Measurements from ENCODE around the gene OR6C6.
"Not testable (repeated sequence)": the region's sequence is repeated elsewhere in the genome, so short reads cannot be mapped to it uniquely, and the experiment has no call there.

The OR6C6 gene

GRCh38 chr12:55296469-55296868 lies at the start of gene OR6C6:
TSS of gene OR6C6 (minus strand) at chr12:55296569. CDS start at chr12:55295232, 1,337 bp downstream.
- H3K36me3 Mint-ChIP-seq (ENCODE audit: low read depth) = no peaks in the 10 kb centered on the region
- H3K4me3 Mint-ChIP-seq = no peak within 1 kb of the TSS
- peaks cover 19% of the 10 kb centered on the region for H3K27me3 Mint-ChIP-seq
- H3K9me3 Mint-ChIP-seq = peaks cover 4% of the 10 kb centered on the region
- H3K4me1 Mint-ChIP-seq (ENCODE audit: low read depth) = no peaks in the 10 kb centered on the region
- H3K27ac Mint-ChIP-seq = no peak within 1 kb of the TSS

DNA sequence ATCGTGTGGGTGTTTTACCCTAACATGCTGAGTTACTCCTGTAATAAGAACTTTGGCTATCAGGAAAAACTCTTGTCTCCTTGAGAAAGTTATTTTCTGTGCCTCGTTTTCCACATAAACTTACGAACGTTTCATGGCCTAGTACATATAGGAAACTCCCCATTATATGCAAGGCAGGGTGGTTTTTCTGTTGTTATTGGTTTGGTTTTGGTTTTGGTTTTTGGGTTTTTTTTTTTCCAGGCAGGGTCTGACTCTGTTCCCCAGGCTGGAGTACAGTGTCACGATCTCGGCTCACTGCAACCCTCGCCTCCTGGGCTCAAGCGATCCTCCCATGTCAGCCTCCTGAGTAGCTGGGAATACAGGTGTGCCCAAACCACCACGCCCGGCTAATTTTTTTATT lies 39.6 kb upstream of the OR6C6 start:
- peaks cover 4% of the 10 kb centered on the region for H3K27me3 Mint-ChIP-seq
- H3K4me1 Mint-ChIP-seq (ENCODE audit: low read depth) = no peaks in the 10 kb centered on the region
- no peak overlapping the region for H3K4me3 Mint-ChIP-seq
- no peak overlapping the region for H3K27ac Mint-ChIP-seq
- H3K36me3 Mint-ChIP-seq (ENCODE audit: low read depth) = no peaks in the 10 kb centered on the region
- H3K9me3 Mint-ChIP-seq = no peaks in the 10 kb centered on the region

DNA sequence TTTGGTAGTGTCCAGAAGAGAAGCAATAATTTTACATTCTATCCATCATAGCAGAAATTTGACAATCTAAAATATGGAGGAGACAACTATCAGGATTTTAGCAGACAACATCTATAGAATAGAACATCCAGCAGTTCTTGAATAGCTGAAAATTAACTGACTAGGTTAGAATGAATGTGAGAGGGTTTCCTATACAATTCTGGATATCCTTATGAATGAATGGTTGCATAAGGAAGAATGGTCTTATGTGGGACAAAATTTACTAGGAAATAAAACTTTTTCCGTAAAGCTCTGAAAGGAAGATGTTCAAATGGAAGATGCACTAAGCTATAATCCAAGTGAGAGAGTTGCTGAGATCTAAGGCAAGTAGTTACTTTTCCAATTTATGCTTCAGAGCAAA lies 34.1 kb upstream of the OR6C6 start, which contains the start of gene OR6C3:
TSS of gene OR6C3 (plus strand) at position 301 of the 400 bp plus-strand sequence. CDS start 955 bp downstream, outside the sequence.
- Mint-ChIP-seq H3K36me3 (ENCODE audit: low read depth) (no peaks in the 10 kb centered on the region), H3K4me1 (ENCODE audit: low read depth) (no peaks in the 10 kb centered on the region), H3K9me3 (no peaks in the 10 kb centered on the region), H3K27me3 (peaks cover 7% of the 10 kb centered on the region), H3K4me3 (no peak within 1 kb of the TSS), H3K27ac (no peak within 1 kb of the TSS)

DNA sequence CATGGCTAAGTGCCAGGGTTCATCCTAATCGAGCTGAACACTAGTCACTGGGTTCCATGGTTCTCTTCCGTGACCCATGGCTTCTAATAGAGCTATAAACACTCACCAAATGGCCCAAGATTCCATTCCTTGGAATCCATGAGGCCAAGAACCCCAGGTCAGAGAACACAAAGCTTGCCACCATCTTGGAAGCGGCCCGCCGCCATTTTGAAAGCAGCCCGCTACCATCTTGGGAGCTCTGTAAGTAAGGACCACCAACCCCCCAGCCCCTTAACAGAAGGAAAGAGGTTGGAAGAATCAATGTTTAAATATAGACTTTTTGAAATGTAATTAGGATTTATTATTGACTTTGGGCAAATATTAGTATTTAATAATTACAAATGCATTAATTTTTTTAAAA lies 29.4 kb upstream of the OR6C6 start:
- H3K4me3 Mint-ChIP-seq; H3K27ac Mint-ChIP-seq; H3K36me3 Mint-ChIP-seq (ENCODE audit: low read depth); H3K9me3 Mint-ChIP-seq; H3K4me1 Mint-ChIP-seq (ENCODE audit: low read depth): not testable (repeated sequence)
- H3K27me3 Mint-ChIP-seq = peaks cover 17% of the 10 kb centered on the region

- no peak overlapping the region for H3K4me3 Mint-ChIP-seq
- no peaks in the 10 kb centered on the region for H3K4me1 Mint-ChIP-seq (ENCODE audit: low read depth)
- peaks cover 21% of the 10 kb centered on the region for H3K27me3 Mint-ChIP-seq
- H3K36me3 Mint-ChIP-seq (ENCODE audit: low read depth) = no peaks in the 10 kb centered on the region
- no peak overlapping the region for H3K27ac Mint-ChIP-seq
- peaks cover 3% of the 10 kb centered on the region for H3K9me3 Mint-ChIP-seq
Measured at GRCh38 chr12:55320201-55320600, 23.8 kb upstream of the OR6C6 start.

- peaks cover 1% of the 10 kb centered on the region for H3K9me3 Mint-ChIP-seq
Measured at GRCh38 chr12:55314043-55314442, 17.7 kb upstream of the OR6C6 start, which contains the start of gene OR6C1. TSS of gene OR6C1 (plus strand) at chr12:55314343. CDS start at chr12:55320600, 6,257 bp downstream.

GRCh38 chr12:55289999-55290398 lies 6.4 kb downstream of the OR6C6 start:
- Mint-ChIP-seq H3K36me3 (ENCODE audit: low read depth) (no peaks in the 10 kb centered on the region), H3K4me1 (ENCODE audit: low read depth) (no peaks in the 10 kb centered on the region), H3K9me3 (no peaks in the 10 kb centered on the region), H3K4me3 (no peak overlapping the region), H3K27me3 (peaks cover 17% of the 10 kb centered on the region), H3K27ac (no peak overlapping the region)

More at GRCh38 chr12:55314043-55314442, 17.7 kb upstream of the OR6C6 start, which contains the start of gene OR6C1:
- Mint-ChIP-seq H3K27ac (no peak within 1 kb of the TSS), H3K27me3 (peaks cover 29% of the 10 kb centered on the region), H3K4me1 (ENCODE audit: low read depth) (no peaks in the 10 kb centered on the region), H3K4me3 (no peak within 1 kb of the TSS), H3K36me3 (ENCODE audit: low read depth) (no peaks in the 10 kb centered on the region)

- no peaks in the 10 kb centered on the region for H3K4me1 Mint-ChIP-seq (ENCODE audit: low read depth)
- no peak overlapping the region for H3K4me3 Mint-ChIP-seq
- H3K27me3 Mint-ChIP-seq = peaks cover 41% of the 10 kb centered on the region
- H3K9me3 Mint-ChIP-seq = no peaks in the 10 kb centered on the region
- H3K27ac Mint-ChIP-seq = no peak overlapping the region
- H3K36me3 Mint-ChIP-seq (ENCODE audit: low read depth) = no peaks in the 10 kb centered on the region
Measured at GRCh38 chr12:55280991-55281390, 15.4 kb downstream of the OR6C6 start.

DNA sequence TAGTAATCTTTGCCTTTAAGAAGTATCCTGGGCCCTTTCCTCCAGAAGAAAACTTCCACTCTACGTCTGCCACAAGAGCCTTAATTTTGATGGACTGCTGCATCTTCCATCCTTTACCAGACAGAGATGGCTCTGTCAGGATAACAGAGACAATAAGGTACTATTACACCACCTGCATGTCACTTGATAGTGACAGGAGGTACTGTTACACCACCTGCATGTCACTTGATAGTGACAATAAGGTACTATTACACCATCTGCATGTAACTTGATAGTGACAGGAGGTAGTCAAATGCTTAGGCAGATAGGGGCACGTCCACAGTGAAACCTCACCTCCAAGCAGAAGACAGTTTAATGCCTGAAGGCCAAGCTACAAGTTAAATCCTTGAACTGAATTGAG lies 38.1 kb downstream of the OR6C6 start:
- no peak overlapping the region for H3K27ac Mint-ChIP-seq
- peaks cover 13% of the 10 kb centered on the region for H3K27me3 Mint-ChIP-seq
- no peaks in the 10 kb centered on the region for H3K36me3 Mint-ChIP-seq (ENCODE audit: low read depth)
- H3K9me3 Mint-ChIP-seq = no peaks in the 10 kb centered on the region
- no peak overlapping the region for H3K4me3 Mint-ChIP-seq
- H3K4me1 Mint-ChIP-seq (ENCODE audit: low read depth) = no peaks in the 10 kb centered on the region

GRCh38 chr12:55256831-55257230 lies 39.5 kb downstream of the OR6C6 start:
- Mint-ChIP-seq H3K27me3 (peaks cover 12% of the 10 kb centered on the region), H3K9me3 (no peaks in the 10 kb centered on the region), H3K4me3 (no peak overlapping the region), H3K36me3 (ENCODE audit: low read depth) (no peaks in the 10 kb centered on the region), H3K4me1 (ENCODE audit: low read depth) (no peaks in the 10 kb centered on the region), H3K27ac (no peak overlapping the region)

DNA sequence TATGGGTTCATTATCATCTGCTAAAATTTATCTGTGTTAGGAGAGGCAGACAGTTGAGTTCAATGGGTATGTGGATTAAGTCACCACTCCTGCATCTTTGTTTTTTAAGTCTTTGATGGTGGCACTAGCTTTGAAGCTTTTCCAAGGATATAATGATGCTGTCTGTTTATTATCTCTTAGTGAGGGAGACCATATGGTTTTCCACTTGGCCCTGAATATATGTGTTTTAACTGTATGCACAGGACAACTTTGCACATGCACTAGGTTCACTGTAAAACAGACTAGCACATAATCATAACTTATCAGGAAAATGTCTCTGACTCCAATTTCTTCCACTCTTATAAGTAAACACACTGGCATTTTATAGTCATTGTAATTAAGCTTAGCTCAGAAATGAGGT lies 43.1 kb downstream of the OR6C6 start:
- Mint-ChIP-seq H3K27me3 (peaks cover 25% of the 10 kb centered on the region), H3K4me1 (ENCODE audit: low read depth) (no peaks in the 10 kb centered on the region), H3K27ac (no peak overlapping the region), H3K9me3 (no peaks in the 10 kb centered on the region), H3K4me3 (no peak overlapping the region), H3K36me3 (ENCODE audit: low read depth) (no peaks in the 10 kb centered on the region)

- no peaks in the 10 kb centered on the region for H3K9me3 Mint-ChIP-seq
- H3K27ac Mint-ChIP-seq = no peak overlapping the region
- peaks cover 38% of the 10 kb centered on the region for H3K27me3 Mint-ChIP-seq
- no peaks in the 10 kb centered on the region for H3K4me1 Mint-ChIP-seq (ENCODE audit: low read depth)
- H3K4me3 Mint-ChIP-seq = no peak overlapping the region
- no peaks in the 10 kb centered on the region for H3K36me3 Mint-ChIP-seq (ENCODE audit: low read depth)
Measured at GRCh38 chr12:55250944-55251343, 45.4 kb downstream of the OR6C6 start.

- Mint-ChIP-seq H3K9me3 (no peaks in the 10 kb centered on the region), H3K4me3 (no peak overlapping the region), H3K4me1 (ENCODE audit: low read depth) (no peaks in the 10 kb centered on the region), H3K36me3 (ENCODE audit: low read depth) (no peaks in the 10 kb centered on the region), H3K27ac (no peak overlapping the region), H3K27me3 (peaks cover 34% of the 10 kb centered on the region)
Measured at GRCh38 chr12:55246159-55246558, 50.2 kb downstream of the OR6C6 start.

DNA sequence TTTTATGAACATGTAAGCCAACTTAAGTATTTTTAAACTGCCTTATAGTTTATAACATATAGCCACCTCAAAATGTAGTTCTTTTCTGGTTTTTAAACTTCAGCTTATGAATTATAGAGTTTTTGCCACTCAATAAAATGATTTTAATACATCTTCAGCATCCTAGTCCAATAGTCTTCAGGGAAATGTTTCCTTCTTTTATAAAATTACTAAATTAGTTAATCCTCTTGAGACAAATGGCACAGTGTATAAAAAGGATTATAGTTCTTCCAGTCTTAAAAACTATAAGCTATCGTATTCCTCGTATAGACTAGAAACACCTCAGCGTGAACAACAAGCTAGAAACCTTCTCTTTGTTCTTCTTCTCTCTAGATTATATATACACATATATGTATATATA lies 52.1 kb downstream of the OR6C6 start, which contains the start of gene OR6C74:
TSS of gene OR6C74 (plus strand) at position 301 of the 400 bp plus-strand sequence. CDS start 2,679 bp downstream, outside the sequence.
- H3K9me3 Mint-ChIP-seq = no peaks in the 10 kb centered on the region
- peaks cover 28% of the 10 kb centered on the region for H3K27me3 Mint-ChIP-seq
- H3K4me3 Mint-ChIP-seq = no peak within 1 kb of the TSS
- no peaks in the 10 kb centered on the region for H3K36me3 Mint-ChIP-seq (ENCODE audit: low read depth)
- no peaks in the 10 kb centered on the region for H3K4me1 Mint-ChIP-seq (ENCODE audit: low read depth)
- no peak within 1 kb of the TSS for H3K27ac Mint-ChIP-seq
